HG02870 (cell line): ENCODE results near the gene TFF3.

Experiments
- ATAC-seq: cut with Tn5 transposase; IDR thresholded peaks from one replicate; pipeline ENCODE4 v1.9.1; 2021; ENCODE audit warnings: mild to moderate bottlenecking, moderate library complexity; ENCODE audit not compliant: unreplicated experiment

Gene TFF3

GRCh38 chr21:42347601-42348327 lies 32.6 kb upstream of the TFF3 start:
- ATAC-seq = no peak

- ATAC-seq = no peak
Observed at GRCh38 chr21:42346866-42347600, 31.8 kb upstream of the TFF3 start.

- ATAC-seq = no peak
Observed at GRCh38 chr21:42346441-42346840, 31.2 kb upstream of the TFF3 start.

- ATAC-seq = no peak
Observed at GRCh38 chr21:42344631-42345030, 29.4 kb upstream of the TFF3 start.

GRCh38 chr21:42343963-42344510 lies 28.8 kb upstream of the TFF3 start:
- no peak for ATAC-seq

GRCh38 chr21:42343556-42343955 lies 28.3 kb upstream of the TFF3 start:
- ATAC-seq = no peak

GRCh38 chr21:42343101-42343500 lies 27.9 kb upstream of the TFF3 start:
- no peak for ATAC-seq

GRCh38 chr21:42341776-42342542 lies 26.8 kb upstream of the TFF3 start:
- no peak for ATAC-seq

- no peak for ATAC-seq
Observed at GRCh38 chr21:42340187-42341050, 25.2 kb upstream of the TFF3 start.

GRCh38 chr21:42338729-42339715 lies 23.8 kb upstream of the TFF3 start:
- no peak for ATAC-seq

- no peak for ATAC-seq
Observed at GRCh38 chr21:42337830-42338728, 22.9 kb upstream of the TFF3 start.

- no peak for ATAC-seq
Observed at GRCh38 chr21:42337276-42337675, 22.1 kb upstream of the TFF3 start.

- no peak for ATAC-seq
Observed at GRCh38 chr21:42336054-42336453, 20.8 kb upstream of the TFF3 start.

- no peak for ATAC-seq
Observed at GRCh38 chr21:42332557-42333317, 17.5 kb upstream of the TFF3 start.

- no peak for ATAC-seq
Observed at GRCh38 chr21:42331660-42332059, 16.5 kb upstream of the TFF3 start.

- ATAC-seq = no peak
Observed at GRCh38 chr21:42330380-42331371, 15.5 kb upstream of the TFF3 start.
